HepG2 (cell line): ENCODE data around the gene PPHLN1. TPM values are rescaled to one million over a fixed set of nuclear protein-coding genes. Genes with fewer than 3 reads are reported as not detected.

Experiments used
- ATAC-seq: fragments of 200-7000 bp; cut with Tn5 transposase; 3 replicates; pipeline ENCODE4 v1.9.1; 2020; ENCODE audit warnings: mild to moderate bottlenecking, moderate library complexity
- BruUV-seq: library from RNA; stranded (reverse); fragments of 400-500 nt; replicated peaks from 2 replicates; lab custom pipeline; 2021; lab: Mats Ljungman, UMichigan
- CTCF ChIA-PET: fragments of 300-600 bp; formaldehyde crosslinking; extraction: SDS; loops from one replicate; lab custom pipeline; 2021; ENCODE audit warnings: low total read pairs, inconsistent platforms, low intra/inter-chr PET ratio; lab: Yijun Ruan, JAX
- POLR2A ChIA-PET: fragments of 350-600 bp; sonication (Branson Sonifier 250); formaldehyde crosslinking; loops from one replicate; lab custom pipeline; 2020; ENCODE audit warnings: antibody characterized with exemption, inconsistent platforms; lab: Yijun Ruan, JAX
- DNase-seq: peaks from one replicate; pipeline ENCODE4 v3.0.0-alpha.2; 2015; ENCODE audit warnings: low spot score
- FAIRE-seq: peaks from 3 replicates; lab custom pipeline; 2011; peaks lifted over from hg19 to GRCh38; lab: Jason Lieb, UNC
- H2AFZ ChIP-seq: one replicate; pipeline ENCODE4 v1.6.1; 2011; ENCODE audit warnings: low read length, inconsistent platforms
- H3K27ac ChIP-seq: fragments of 300-600 bp; 3 replicates; pipeline ENCODE4 v1.8.0; 2011; ENCODE audit warnings: mixed run types, mild to moderate bottlenecking, mixed read lengths, low read length, inconsistent platforms; ENCODE audit not compliant: insufficient read depth; ENCODE audit errors: extremely low read length
- H3K27me3 ChIP-seq, 2 experiments: fragments of 200-600 bp in 1 of 2; 2 replicates in 1 of 2; 3 replicates in 1 of 2; pipeline versions ENCODE4 v1.6.0 to v1.8.0; 2011; ENCODE audit warnings: low read length in 2 of 2, mild to moderate bottlenecking in 2 of 2, moderate library complexity in 2 of 2, inconsistent platforms in 1 of 2; ENCODE audit not compliant: insufficient read depth in 2 of 2, control insufficient read depth in 1 of 2
- H3K36me3 ChIP-seq, 2 experiments: fragments of 200-600 bp in 1 of 2; replicated peaks in 1 of 2; 2 replicates in 1 of 2; 3 replicates in 1 of 2; pipeline versions ENCODE4 v1.5.1 to v1.8.0; 2011; ENCODE audit warnings: low read length in 2 of 2, inconsistent platforms in 1 of 2; ENCODE audit not compliant: insufficient read depth in 2 of 2, control insufficient read depth in 1 of 2
- H3K4me1 ChIP-seq: 2 replicates; pipeline ENCODE4 v1.5.1; 2012; ENCODE audit warnings: low read length, inconsistent platforms; ENCODE audit not compliant: insufficient read depth
- H3K4me2 ChIP-seq: 2 replicates; pipeline ENCODE4 v1.6.0; 2011; ENCODE audit warnings: low read depth, low read length, inconsistent platforms
- H3K4me3 ChIP-seq, 3 experiments: fragments of 200-600 bp in 1 of 3; sonication (generic), shearing (Covaris generic) in 1 of 3; replicated peaks in 1 of 3; 2 replicates each; pipeline ENCODE4 v1.5.1; 2011 to 2016; ENCODE audit warnings: low read length in 3 of 3, inconsistent platforms in 2 of 3, low read depth in 2 of 3, mild to moderate bottlenecking in 2 of 3, control low read depth in 1 of 3, mixed read lengths in 1 of 3; ENCODE audit not compliant: insufficient read depth in 1 of 3
- H3K79me2 ChIP-seq: one replicate; pipeline ENCODE4 v1.6.1; 2011; ENCODE audit warnings: low read length, inconsistent platforms; ENCODE audit not compliant: insufficient read depth
- H3K9ac ChIP-seq: 2 replicates; pipeline ENCODE4 v1.6.0; 2011; ENCODE audit warnings: mild to moderate bottlenecking, low read depth, low read length, inconsistent platforms; ENCODE audit not compliant: insufficient read depth
- H3K9me3 ChIP-seq: 2 replicates; pipeline ENCODE4 v1.5.1; 2012; ENCODE audit warnings: mild to moderate bottlenecking, low read length
- H4K20me1 ChIP-seq: 2 replicates; pipeline ENCODE4 v1.6.0; 2011; ENCODE audit warnings: inconsistent platforms, mild to moderate bottlenecking, low read length, moderate library complexity; ENCODE audit not compliant: insufficient read depth
- FIP1L1 ChIP-seq: fragments of 200-400 bp; formaldehyde crosslinking; IDR thresholded peaks from 2 replicates; pipeline ENCODE4 v1.6.1; 2018; ENCODE audit warnings: low read depth, mild to moderate bottlenecking, low read length, moderate library complexity, borderline replicate concordance; ENCODE audit not compliant: insufficient read depth
- FOXC1 ChIP-seq: sonication (generic); formaldehyde crosslinking; IDR thresholded peaks from 2 replicates; pipeline ENCODE4 v1.8.0; 2022; ENCODE audit warnings: mild to moderate bottlenecking, missing genetic modification reagents, borderline replicate concordance
- GTF3A ChIP-seq: sonication (generic); formaldehyde crosslinking; conservative IDR thresholded peaks from 2 replicates; pipeline ENCODE4 v1.4.0; 2020; ENCODE audit warnings: mild to moderate bottlenecking, missing genetic modification reagents
- KAT8 ChIP-seq: IDR thresholded peaks from 2 replicates; pipeline ENCODE4 v1.6.1; 2016; ENCODE audit warnings: missing genetic modification reagents, missing compliant biosample characterization
- MED13 ChIP-seq: sonication (generic); formaldehyde crosslinking; IDR thresholded peaks from 2 replicates; pipeline ENCODE4 v1.5.0; 2020; ENCODE audit warnings: missing genetic modification reagents
- MEIS2 ChIP-seq: sonication (generic); formaldehyde crosslinking; IDR thresholded peaks from 2 replicates; pipeline ENCODE4 v1.9.0; 2021; ENCODE audit warnings: mild to moderate bottlenecking, missing genetic modification reagents
- SALL2 ChIP-seq: sonication (generic); formaldehyde crosslinking; IDR thresholded peaks from 2 replicates; pipeline ENCODE4 v1.8.1; 2023; ENCODE audit warnings: mild to moderate bottlenecking, missing genetic modification reagents, inconsistent platforms
- SIN3A ChIP-seq: IDR thresholded peaks from 2 replicates; pipeline ENCODE4 v1.6.1; 2011; ENCODE audit warnings: low read depth, mild to moderate bottlenecking, control low read depth, low read length, borderline replicate concordance
- ZNF17 ChIP-seq: sonication (generic); formaldehyde crosslinking; IDR thresholded peaks from 2 replicates; pipeline ENCODE4 v1.5.0; 2020; ENCODE audit warnings: mild to moderate bottlenecking, missing genetic modification reagents
- ZNF180 ChIP-seq: sonication (generic); formaldehyde crosslinking; IDR thresholded peaks from 2 replicates; pipeline ENCODE4 v1.4.0; 2020; ENCODE audit warnings: low read depth, missing genetic modification reagents, borderline replicate concordance
- ZNF326 ChIP-seq: sonication (generic); formaldehyde crosslinking; IDR thresholded peaks from 2 replicates; pipeline ENCODE4 v1.4.0; 2020; ENCODE audit warnings: missing genetic modification reagents, borderline replicate concordance
- ZNF570 ChIP-seq: sonication (generic); formaldehyde crosslinking; IDR thresholded peaks from 2 replicates; pipeline ENCODE4 v1.4.0; 2020; ENCODE audit warnings: mild to moderate bottlenecking, missing genetic modification reagents, borderline replicate concordance
- ZNF678 ChIP-seq: sonication (generic); formaldehyde crosslinking; IDR thresholded peaks from 2 replicates; pipeline ENCODE4 v1.4.0; 2020; ENCODE audit warnings: mild to moderate bottlenecking, missing genetic modification reagents
- ZSCAN12 ChIP-seq: sonication (generic); formaldehyde crosslinking; IDR thresholded peaks from 2 replicates; pipeline ENCODE4 v1.9.0; 2021; ENCODE audit warnings: mild to moderate bottlenecking, missing genetic modification reagents
- WGBS: methylation state at CpG from one replicate; pipeline ENCODE4 v1.1.6; 2017; ENCODE audit warnings: low lambda C conversion rate; 5-methylcytosine and 5-hydroxymethylcytosine counted together
- in situ Hi-C: cut with HindIII; loops from 2 replicates; pipeline ENCODE4 v1.10.0; 2017; ENCODE audit warnings: low pct_unique_long_range_greater_than_20kb; ENCODE audit not compliant: extremely low pct_ligation_motif_present
- intact Hi-C: fragments of 100-400 bp; cut with micrococcal nuclease; formaldehyde crosslinking; loops from one replicate; pipeline ENCODE4 v1.10.0; 2022; ENCODE audit not compliant: unreplicated experiment
- polyA plus RNA-seq, 8 experiments: library from polyadenylated mRNA; depleted of rRNA in 3 of 8; stranded (reverse) in 7 of 8; unstranded in 1 of 8; fragments of >200 nt; fragmentation: Illumina TruSeq in 4 of 8; extraction: Trizol in 4 of 8; gene quantifications; 2 replicates each; pipeline versions ENCODE4 v1.2.1 to v1.2.3, GENCODE V29; 2011 to 2016; ENCODE audit warnings: low read depth in 4 of 8, missing spikeins in 1 of 8, mixed read lengths in 1 of 8; ENCODE audit not compliant: insufficient read depth in 1 of 8
- total RNA-seq, 5 experiments: library from RNA; depleted of rRNA; stranded (reverse); fragments of >200 nt; fragmentation: Illumina TruSeq; extraction: Trizol; gene quantifications; 2 replicates each; pipeline ENCODE4 v1.2.3, GENCODE V29; 2016; ENCODE audit warnings: low read depth in 1 of 5
- TF ChIP-seq, protein P1 (sequence below): sonication (generic); formaldehyde crosslinking; IDR thresholded peaks from 2 replicates; pipeline ENCODE4 v1.8.1; 2022; ENCODE audit warnings: low read depth, mild to moderate bottlenecking, missing genetic modification reagents

PPHLN1 gene
- total and polyA plus RNA-seq, 2 of the 13 experiments (the other 11 are each of a cell fraction or from before 2014, with no cell fraction given), result 43.4 to 66.0 TPM

DNA sequence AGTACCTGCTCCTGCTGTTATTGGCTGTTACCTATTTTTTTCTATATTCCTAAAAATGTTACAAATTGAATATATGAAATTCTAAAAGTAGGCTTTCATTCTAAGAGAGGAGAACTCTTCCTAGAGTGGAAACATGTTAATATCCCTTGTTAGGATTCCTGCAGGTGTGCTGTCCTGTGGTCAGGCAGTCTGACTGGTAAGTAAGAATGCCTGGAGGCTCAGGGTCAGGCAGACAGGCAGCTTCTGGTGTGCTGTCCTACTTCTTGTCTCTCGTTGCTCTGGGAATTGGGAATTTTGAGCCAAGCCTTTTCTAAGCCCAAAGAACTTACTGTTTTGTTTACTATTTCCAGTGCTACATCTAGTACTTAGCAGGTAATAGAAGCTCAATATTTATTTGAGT, 10.3 kb downstream of the PPHLN1 start:
- CTCF ChIA-PET, result no interaction called here
- no peak for DNase-seq
- Histone ChIP-seq H3K4me2 (no peak overlapping the region), H4K20me1 (peaks cover 30% of the 10 kb centered on the region), H3K27ac (no peak overlapping the region), H2AFZ (no peak overlapping the region), H3K27me3 (no peaks in the 10 kb centered on the region), H3K36me3 (peaks cover 2 to 12% of the 10 kb centered on the region in 2 experiments; a peak in 4 of 5 replicates)
- intact Hi-C loops, result no loop called here
- TF ChIP-seq ZSCAN12, result no peak
- no peak for TF ChIP-seq MEIS2 (CRISPR knock-in tag)
- TF ChIP-seq, protein P1, sequence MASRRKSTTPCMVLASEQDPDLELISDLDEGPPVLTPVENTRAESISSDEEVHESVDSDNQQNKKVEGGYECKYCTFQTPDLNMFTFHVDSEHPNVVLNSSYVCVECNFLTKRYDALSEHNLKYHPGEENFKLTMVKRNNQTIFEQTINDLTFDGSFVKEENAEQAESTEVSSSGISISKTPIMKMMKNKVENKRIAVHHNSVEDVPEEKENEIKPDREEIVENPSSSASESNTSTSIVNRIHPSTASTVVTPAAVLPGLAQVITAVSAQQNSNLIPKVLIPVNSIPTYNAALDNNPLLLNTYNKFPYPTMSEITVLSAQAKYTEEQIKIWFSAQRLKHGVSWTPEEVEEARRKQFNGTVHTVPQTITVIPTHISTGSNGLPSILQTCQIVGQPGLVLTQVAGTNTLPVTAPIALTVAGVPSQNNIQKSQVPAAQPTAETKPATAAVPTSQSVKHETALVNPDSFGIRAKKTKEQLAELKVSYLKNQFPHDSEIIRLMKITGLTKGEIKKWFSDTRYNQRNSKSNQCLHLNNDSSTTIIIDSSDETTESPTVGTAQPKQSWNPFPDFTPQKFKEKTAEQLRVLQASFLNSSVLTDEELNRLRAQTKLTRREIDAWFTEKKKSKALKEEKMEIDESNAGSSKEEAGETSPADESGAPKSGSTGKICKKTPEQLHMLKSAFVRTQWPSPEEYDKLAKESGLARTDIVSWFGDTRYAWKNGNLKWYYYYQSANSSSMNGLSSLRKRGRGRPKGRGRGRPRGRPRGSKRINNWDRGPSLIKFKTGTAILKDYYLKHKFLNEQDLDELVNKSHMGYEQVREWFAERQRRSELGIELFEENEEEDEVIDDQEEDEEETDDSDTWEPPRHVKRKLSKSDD (CRISPR knock-in tag), result no peak
- no peak for TF ChIP-seq FOXC1 (CRISPR knock-in tag)
- TF ChIP-seq ZNF180 (CRISPR knock-in tag), result no peak
- TF ChIP-seq SIN3A, result no peak
- no peak for TF ChIP-seq MED13 (CRISPR knock-in tag)
- no peak for TF ChIP-seq SALL2 (CRISPR knock-in tag)
- TF ChIP-seq FIP1L1, result no peak
- no peak for TF ChIP-seq ZNF17
- no peak for TF ChIP-seq KAT8 (CRISPR knock-in tag)
- no peak for TF ChIP-seq ZNF570 (CRISPR knock-in tag)
- no peak for TF ChIP-seq ZNF678 (CRISPR knock-in tag)
- TF ChIP-seq ZNF326 (CRISPR knock-in tag), result no peak
- TF ChIP-seq GTF3A (CRISPR knock-in tag), result no peak
- TF ChIP-seq, all 625 proteins: peak for 0
- WGBS, result 92% methylated on average over 1 of the region's 1 CpG
- POLR2A ChIA-PET, result no interaction called here
- H3K79me2 ChIP-seq, result peaks cover 54% of the 10 kb centered on the region
- H3K9me3 ChIP-seq, result no peaks in the 10 kb centered on the region
- H3K4me1 ChIP-seq, result peaks cover 9% of the 10 kb centered on the region
- no peak overlapping the region for H3K4me3 ChIP-seq
- FAIRE-seq (no peak), ATAC-seq (no peak)
- no TSS peak for BruUV-seq
- H3K9ac ChIP-seq, result no peak overlapping the region
- in situ Hi-C loops, result no loop called here
